ENCODE results near the gene OAT.

- TF ChIP-seq ARNTL (CRISPR knock-in tag; IDR thresholded peaks at IDR 0.05; ENCODE audit: borderline replicate concordance, low read depth): no peak
- no peak for TF ChIP-seq PATZ1 (CRISPR knock-in tag; IDR thresholded peaks at IDR 0.05; ENCODE audit: borderline replicate concordance)
- no peak for TF ChIP-seq ZFP30 (CRISPR knock-in tag; IDR thresholded peaks at IDR 0.05)
- no peak for TF ChIP-seq RARB (CRISPR knock-in tag; IDR thresholded peaks at IDR 0.05)
Measured at GRCh38 chr10:124367936-124368335, 50.8 kb downstream of the OAT start.

Data from SK-N-SH treated with all-trans-retinoic acid at 6 μM for 48 hours (cell line).